Stimulated activated CD8-positive, alpha-beta memory T cell treated with anti-CD3 and anti-CD28 coated beads, Interleukin-4, amount 100 ng/mL, for 4 hours (primary cell): Measurements from ENCODE around the gene NUTM2G.
"Not testable (repeated sequence)": the region's sequence is repeated elsewhere in the genome, so short reads cannot be mapped to it uniquely, and the experiment has no call there.

Experiments
- DNase-seq, 2 donors: peaks; one replicate each; pipeline ENCODE4 v3.0.0-alpha.2; 2020; ENCODE audit warnings: low read depth in 2 of 2, low spot score in 1 of 2

The NUTM2G gene, protein sequence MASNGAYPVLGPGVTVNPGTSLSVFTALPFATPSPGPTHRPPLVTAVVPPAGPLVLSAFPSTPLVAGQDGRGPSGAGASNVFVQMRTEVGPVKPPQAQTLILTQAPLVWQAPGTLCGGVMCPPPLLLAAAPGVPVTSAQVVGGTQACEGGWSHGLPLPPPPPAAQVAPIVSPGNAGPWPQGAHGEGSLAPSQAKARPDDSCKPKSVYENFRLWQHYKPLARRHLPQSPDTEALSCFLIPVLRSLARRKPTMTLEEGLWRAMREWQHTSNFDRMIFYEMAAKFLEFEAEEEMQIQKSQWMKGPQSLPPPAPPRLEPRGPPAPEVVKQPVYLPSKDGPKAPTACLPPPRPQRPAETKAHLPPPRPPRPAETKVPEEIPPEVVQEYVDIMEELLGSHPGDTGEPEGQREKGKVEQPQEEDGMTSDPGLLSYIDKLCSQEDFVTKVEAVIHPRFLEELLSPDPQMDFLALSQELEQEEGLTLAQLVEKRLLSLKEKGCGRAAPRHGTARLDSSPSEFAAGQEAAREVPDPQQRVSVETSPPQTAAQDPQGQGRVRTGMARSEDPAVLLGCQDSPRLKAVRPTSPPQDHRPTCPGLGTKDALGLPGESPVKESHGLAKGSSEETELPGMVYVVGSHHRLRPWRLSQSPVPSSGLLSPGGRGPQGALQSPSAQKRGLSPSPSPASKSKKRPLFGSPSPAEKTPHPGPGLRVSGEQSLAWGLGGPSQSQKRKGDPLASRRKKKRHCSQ

DNA sequence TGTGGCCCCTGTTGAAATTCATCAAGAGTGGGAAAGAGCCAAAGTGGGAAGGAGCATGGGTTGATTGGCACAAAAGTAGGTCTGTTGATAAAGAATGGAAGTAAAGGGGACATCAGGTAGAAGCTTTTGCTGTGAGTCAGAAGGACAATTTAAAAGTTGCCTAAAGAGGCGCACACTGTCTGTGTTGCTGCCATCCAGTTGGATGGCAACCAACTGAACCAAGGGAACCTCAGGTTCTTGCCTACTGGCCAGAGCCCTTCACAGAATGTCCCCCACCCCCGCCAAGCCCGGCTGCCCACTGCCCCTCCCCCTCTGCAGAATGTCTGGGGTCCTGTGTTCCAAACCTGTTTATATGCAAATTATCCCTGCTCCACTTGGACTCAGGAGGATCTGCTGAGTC lies at the start of gene NUTM2G:
TSS of gene NUTM2G (plus strand) at position 301 of the 400 bp plus-strand sequence. CDS start 182 bp downstream, outside the sequence.
- not testable (repeated sequence) for DNase-seq

DNA sequence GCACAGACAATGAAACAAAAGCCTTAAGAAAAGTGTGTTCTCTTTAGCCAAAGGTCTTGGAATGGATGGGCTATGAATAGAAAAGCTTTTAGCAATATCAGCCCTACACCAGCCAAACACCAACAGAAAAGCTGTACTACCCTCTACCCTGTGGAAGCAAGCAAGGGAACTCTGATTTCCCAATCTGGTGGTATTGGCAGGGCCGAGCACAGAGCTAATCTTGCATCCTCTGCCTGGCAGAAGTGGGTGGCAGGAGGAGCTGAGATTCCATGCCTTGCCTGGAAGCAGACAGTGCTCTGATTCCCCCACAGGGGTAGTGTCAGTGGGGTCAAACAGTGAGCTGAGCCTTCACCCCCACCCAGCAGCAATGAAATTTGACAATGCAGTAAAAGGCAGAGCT lies 44.7 kb upstream of the NUTM2G start:
- no peak for DNase-seq

GRCh38 chr9:96884443-96884842 lies 44.2 kb upstream of the NUTM2G start:
- DNase-seq: no peak

DNA sequence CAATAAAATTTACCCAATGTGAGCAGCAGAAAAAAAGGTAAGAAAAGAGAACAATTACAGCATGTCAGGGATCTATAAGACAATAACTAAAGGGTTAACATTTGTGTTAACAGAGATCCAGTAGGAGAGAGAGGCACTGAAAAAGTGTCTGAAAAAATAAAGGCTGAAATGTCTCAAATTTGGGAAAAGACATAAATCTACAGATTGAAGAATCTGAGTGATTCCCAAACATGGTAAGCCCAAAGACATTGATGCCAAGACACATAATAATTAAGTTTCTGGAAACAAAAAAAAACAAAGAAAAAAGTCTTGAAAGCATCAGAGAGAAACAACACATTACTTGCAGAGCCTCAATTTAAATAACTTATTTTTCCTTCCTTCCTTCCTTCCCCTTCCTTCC lies 43.2 kb upstream of the NUTM2G start:
- DNase-seq: no peak

DNA sequence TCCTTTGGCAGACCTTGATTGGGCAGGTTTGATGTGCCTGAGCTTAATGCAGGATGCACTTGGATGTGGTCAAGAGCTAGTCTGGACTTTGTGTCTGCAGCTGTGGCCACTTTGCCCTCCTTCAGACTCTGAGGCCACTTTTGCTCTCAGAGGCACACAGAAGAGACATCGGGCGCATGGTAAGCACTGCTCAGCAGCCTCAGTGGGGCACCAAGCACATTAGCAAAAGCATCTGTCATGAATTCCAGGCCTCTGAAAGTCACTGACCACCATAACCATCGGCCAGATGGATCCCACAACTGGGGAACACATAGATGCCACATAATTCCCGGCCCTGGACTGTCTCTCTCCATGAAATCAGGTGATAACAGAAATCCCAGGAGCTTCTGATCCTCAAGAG lies 40.1 kb upstream of the NUTM2G start:
- no peak for DNase-seq

DNA sequence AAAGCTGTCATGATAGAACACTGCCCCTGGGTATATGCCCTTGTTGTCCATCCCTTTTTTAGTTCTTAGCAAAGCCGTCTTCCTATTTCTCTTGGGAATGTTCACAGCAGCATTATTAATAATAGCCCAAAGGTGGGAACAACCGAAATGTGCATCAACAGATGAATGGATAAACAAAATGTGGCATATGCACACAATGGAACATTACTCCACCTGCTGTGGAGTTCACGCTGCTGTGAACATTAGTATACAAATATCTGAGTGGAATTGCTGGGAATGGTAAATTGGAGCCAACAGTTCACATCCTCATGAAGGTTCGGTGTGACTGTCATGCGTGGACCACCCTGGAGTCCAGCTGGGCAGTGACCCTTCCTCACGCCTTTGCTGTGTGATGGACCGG lies 36.5 kb upstream of the NUTM2G start:
- DNase-seq: no peak

DNA sequence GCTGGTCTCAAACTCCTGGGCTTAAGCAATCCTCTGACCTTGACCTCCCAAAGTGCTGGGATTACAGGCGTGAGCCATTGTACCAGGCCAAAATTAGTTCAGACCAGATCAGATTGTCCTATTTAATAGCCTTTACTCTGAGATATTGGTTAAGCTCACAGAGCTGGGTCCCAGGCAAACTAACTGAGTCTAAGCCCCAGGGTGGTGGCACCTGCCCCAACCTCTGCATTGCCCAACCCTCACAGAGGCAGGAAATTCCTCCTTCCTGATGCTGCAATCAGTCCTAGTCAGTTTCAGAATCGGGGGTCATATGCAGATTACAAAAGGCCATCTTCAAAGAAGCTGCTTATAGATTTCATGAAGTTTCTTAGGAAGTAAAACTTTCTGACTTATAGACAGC lies 28.6 kb upstream of the NUTM2G start:
- not testable (repeated sequence) for DNase-seq

GRCh38 chr9:96904947-96905722 lies 23.5 kb upstream of the NUTM2G start:
- DNase-seq: not testable (repeated sequence)

- not testable (repeated sequence) for DNase-seq
Observed at GRCh38 chr9:96908479-96908878, 20.2 kb upstream of the NUTM2G start.

DNA sequence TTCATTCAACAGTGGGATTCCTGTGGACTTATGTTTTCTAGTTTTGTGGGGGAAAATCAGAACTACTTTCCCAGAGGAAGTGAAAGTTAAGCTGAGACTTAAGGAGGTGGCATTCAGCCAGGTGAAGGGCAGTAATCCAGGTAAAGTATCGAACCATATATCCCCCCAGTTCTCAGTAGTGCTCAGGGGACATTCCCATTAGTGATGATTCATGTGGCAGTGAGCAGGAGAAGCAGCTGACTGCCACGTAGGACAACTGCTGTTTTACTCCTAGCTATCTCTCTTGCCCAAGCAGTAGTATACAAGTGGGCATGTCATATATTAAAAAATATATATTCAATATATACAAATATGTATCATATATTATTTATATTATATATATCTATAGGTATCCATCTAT lies 13.1 kb upstream of the NUTM2G start:
- not testable (repeated sequence) for DNase-seq

- DNase-seq: not testable (repeated sequence)
Observed at GRCh38 chr9:96916531-96916930, 12.1 kb upstream of the NUTM2G start.

GRCh38 chr9:96918550-96918949 lies 10.1 kb upstream of the NUTM2G start:
- not testable (repeated sequence) for DNase-seq

GRCh38 chr9:96920803-96921202 lies 7.8 kb upstream of the NUTM2G start:
- DNase-seq: not testable (repeated sequence)

- not testable (repeated sequence) for DNase-seq
Observed at GRCh38 chr9:96925587-96925986, 3.1 kb upstream of the NUTM2G start.

GRCh38 chr9:96931665-96932064 lies 3.0 kb downstream of the NUTM2G start:
- not testable (repeated sequence) for DNase-seq

DNA sequence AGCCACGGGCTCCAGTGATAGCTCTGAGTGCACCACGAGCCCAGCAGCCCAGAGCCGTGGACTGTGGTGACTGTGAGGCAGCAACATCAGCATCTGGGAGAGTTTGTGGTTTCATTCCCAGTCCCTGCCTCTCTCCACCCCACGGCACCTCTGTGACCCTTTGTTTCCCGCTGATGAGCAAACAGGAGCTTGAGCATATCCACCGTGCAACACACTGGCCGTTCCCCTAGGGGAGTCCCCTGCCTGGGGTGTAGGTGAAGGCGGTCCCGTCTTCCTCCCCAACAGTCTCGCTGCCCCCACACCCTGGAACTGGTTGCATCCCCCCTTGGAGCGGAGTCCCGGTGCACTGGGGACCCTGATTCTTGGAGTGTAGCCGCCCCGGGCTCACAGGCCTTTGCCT lies 5.5 kb downstream of the NUTM2G start:
- DNase-seq: not testable (repeated sequence)

- DNase-seq: not testable (repeated sequence)
Observed at GRCh38 chr9:96934706-96935105, 6.1 kb downstream of the NUTM2G start.

GRCh38 chr9:96935401-96935800 lies 6.8 kb downstream of the NUTM2G start:
- not testable (repeated sequence) for DNase-seq

DNA sequence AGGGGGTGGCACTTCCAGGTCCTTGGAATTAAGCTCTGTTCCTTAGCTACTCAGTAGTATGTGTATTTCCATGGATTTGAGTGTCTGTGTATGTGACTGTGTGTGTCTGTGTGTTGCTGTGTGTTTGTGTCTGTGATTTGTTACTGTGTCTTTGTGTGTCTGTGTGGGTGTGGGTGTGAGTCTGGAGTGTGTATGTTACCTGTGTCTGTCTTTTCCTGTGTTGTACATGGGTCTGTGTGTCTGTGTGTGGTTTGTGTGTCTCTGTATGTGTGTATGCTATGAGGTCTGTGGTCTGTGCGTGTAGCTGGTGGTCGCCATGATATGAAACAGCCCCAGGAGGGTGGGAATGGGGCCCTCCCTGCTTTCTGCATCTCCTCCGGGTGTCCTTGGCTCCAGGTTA lies 8.8 kb downstream of the NUTM2G start:
- DNase-seq: not testable (repeated sequence)

- DNase-seq: not testable (repeated sequence)
Observed at GRCh38 chr9:96938957-96939665, 10.5 kb downstream of the NUTM2G start.

- not testable (repeated sequence) for DNase-seq
Observed at GRCh38 chr9:96940982-96941381, 12.3 kb downstream of the NUTM2G start.
